K562 (cell line): ENCODE results near the gene SOCS3. TPM values are rescaled to one million over a fixed set of nuclear protein-coding genes. Genes with fewer than 3 reads are reported as not detected.

Experiments
- BRD9 ChIP-seq: fragments of 450-650 bp; IDR thresholded peaks from 2 replicates; pipeline ENCODE4 v1.6.1; 2018; ENCODE audit warnings: low read depth; ENCODE audit not compliant: partially characterized antibody
- FOXJ3 ChIP-seq: sonication (generic); formaldehyde crosslinking; IDR thresholded peaks from 2 replicates; pipeline ENCODE4 v1.4.0; 2020; ENCODE audit warnings: mild to moderate bottlenecking, missing genetic modification reagents
- HSF4 ChIP-seq: fragments of 250-450 bp; sonication (Bioruptor Pico); IDR thresholded peaks from 2 replicates; pipeline ENCODE4 v2.1.2; 2022; ENCODE audit warnings: mild to moderate bottlenecking, moderate library complexity, borderline replicate concordance
- JUNB ChIP-seq: fragments of 450-650 bp; formaldehyde crosslinking; conservative IDR thresholded peaks from 2 replicates; pipeline ENCODE4 v1.4.0; 2020; ENCODE audit warnings: mild to moderate bottlenecking
- MTA2 ChIP-seq: fragments of 450-650 bp; IDR thresholded peaks from 2 replicates; pipeline ENCODE4 v1.6.1; 2016; ENCODE audit warnings: low read depth
- PHF21A ChIP-seq: fragments of 450-650 bp; IDR thresholded peaks from 2 replicates; pipeline ENCODE4 v1.6.1; 2017; ENCODE audit warnings: low read depth, borderline replicate concordance
- PRDM10 ChIP-seq: fragments of 450-650 bp; IDR thresholded peaks from 2 replicates; pipeline ENCODE4 v1.6.1; 2018; ENCODE audit not compliant: partially characterized antibody
- SIRT6 ChIP-seq: IDR thresholded peaks from one replicate; pipeline ENCODE4 v1.6.1; 2012; ENCODE audit warnings: low read depth, mild to moderate bottlenecking, control low read depth, inconsistent platforms, low read length, moderate library complexity
- SLC30A9 ChIP-seq: fragments of 250-450 bp; sonication (Bioruptor Pico); IDR thresholded peaks from 2 replicates; pipeline ENCODE4 v1.8.0; 2022; ENCODE audit warnings: mild to moderate bottlenecking, moderate library complexity
- TGIF2 ChIP-seq: sonication (generic); formaldehyde crosslinking; IDR thresholded peaks from 2 replicates; pipeline ENCODE4 v1.8.1; 2022; ENCODE audit warnings: mild to moderate bottlenecking, missing genetic modification reagents, moderate library complexity
- TSHZ1 ChIP-seq: fragments of 250-450 bp; sonication (Bioruptor Pico); IDR thresholded peaks from 2 replicates; pipeline ENCODE4 v1.4.0; 2020; ENCODE audit warnings: mild to moderate bottlenecking, moderate library complexity
- ZFP1 ChIP-seq: fragments of 450-650 bp; formaldehyde crosslinking; IDR thresholded peaks from 2 replicates; pipeline ENCODE4 v1.4.0; 2020; ENCODE audit warnings: mild to moderate bottlenecking, mixed read lengths
- ZNF133 ChIP-seq: fragments of 250-450 bp; sonication (Bioruptor Pico); IDR thresholded peaks from 2 replicates; pipeline ENCODE4 v1.4.0; 2020; ENCODE audit warnings: mild to moderate bottlenecking
- ZNF778 ChIP-seq: fragments of 450-650 bp; formaldehyde crosslinking; IDR thresholded peaks from 2 replicates; pipeline ENCODE4 v1.4.0; 2020; ENCODE audit warnings: mild to moderate bottlenecking, moderate library complexity
- polyA plus RNA-seq, 8 experiments: library from polyadenylated mRNA; depleted of rRNA in 4 of 8; stranded (reverse) in 5 of 8; unstranded in 3 of 8; fragments of >200 nt; fragmentation: Nextera tagmentation in 2 of 8; fragmentation: Illumina TruSeq in 1 of 8; extraction: Ambion mirVana in 2 of 8; extraction: Trizol in 1 of 8; gene quantifications; 2 replicates each; pipeline versions ENCODE4 v1.2.1 to v1.2.3, GENCODE V29; 2011 to 2014; ENCODE audit warnings: inconsistent platforms in 1 of 8, missing spikeins in 1 of 8
- total RNA-seq, 7 experiments: library from RNA; depleted of rRNA in 6 of 7; stranded (reverse); fragments of >200 nt in 6 of 7; fragmentation: Illumina TruSeq in 2 of 7; extraction: Trizol in 2 of 7; gene quantifications; 2 replicates each; pipeline versions ENCODE4 v1.2.1 to v1.2.3, GENCODE V29; 2011 to 2021; ENCODE audit warnings: low replicate concordance in 1 of 7
- TF ChIP-seq, protein P1 (sequence below), 2 experiments: fragments of 450-650 bp; conservative IDR thresholded peaks; 2 replicates each; pipeline ENCODE4 v1.6.1; 2017; ENCODE audit warnings: mild to moderate bottlenecking in 2 of 2, moderate library complexity in 2 of 2
- TF ChIP-seq, protein P2 (sequence below): fragments of 450-650 bp; formaldehyde crosslinking; conservative IDR thresholded peaks from 2 replicates; pipeline ENCODE4 v1.4.0; 2022; ENCODE audit warnings: mild to moderate bottlenecking, missing genetic modification characterization

The SOCS3 gene
- total and polyA plus RNA-seq, 9 of the 15 experiments (the other 6 are each of a cell fraction or from before 2014, with no cell fraction given): 0.56 to 38.9 (median 13.7) TPM

DNA sequence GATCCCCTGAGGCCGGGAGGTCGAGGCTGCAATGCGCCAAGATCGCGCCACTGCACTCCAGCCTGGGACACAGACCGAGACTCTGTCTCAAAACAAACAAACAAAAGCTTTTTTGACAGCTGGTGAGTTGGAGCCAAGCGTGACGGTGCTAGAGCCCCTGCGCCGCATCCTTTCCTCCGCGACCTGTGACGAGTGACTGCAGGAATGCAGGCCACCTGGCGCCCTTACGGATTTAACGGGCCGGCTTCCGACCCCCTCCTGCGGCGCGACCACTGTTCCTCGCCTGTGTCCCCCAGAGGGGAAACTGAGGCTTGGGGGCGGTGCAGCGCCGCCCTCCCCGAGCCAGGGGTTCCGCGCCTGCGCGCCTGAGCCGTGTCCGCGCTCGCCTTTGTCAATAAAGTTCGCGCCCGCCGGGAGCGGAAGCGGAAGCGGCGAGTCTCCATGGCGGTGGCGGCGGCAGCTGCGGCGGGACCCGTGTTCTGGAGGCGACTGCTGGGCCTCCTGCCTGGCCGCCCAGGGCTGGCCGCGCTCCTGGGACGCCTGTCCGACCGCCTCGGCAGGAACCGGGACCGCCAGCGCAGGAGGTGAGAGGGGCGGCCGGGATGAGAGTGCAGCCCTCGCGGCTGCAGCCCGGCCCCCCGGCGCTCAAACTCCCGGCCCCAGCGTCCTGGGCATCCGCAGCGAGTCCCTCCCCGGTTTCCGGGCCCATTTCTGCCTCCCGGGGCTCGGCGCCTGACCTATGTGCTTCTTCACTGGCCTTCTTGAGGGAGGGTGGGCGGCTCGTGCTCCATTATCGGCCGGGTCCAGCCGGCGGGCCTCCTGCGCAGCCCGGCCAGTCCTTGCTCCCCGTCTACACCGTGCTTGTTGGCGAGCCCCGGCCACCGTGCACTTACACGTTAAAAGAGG, 18.6 kb upstream of the SOCS3 start, which contains the start of gene PGS1 (continued):
- TF ChIP-seq, protein P1, sequence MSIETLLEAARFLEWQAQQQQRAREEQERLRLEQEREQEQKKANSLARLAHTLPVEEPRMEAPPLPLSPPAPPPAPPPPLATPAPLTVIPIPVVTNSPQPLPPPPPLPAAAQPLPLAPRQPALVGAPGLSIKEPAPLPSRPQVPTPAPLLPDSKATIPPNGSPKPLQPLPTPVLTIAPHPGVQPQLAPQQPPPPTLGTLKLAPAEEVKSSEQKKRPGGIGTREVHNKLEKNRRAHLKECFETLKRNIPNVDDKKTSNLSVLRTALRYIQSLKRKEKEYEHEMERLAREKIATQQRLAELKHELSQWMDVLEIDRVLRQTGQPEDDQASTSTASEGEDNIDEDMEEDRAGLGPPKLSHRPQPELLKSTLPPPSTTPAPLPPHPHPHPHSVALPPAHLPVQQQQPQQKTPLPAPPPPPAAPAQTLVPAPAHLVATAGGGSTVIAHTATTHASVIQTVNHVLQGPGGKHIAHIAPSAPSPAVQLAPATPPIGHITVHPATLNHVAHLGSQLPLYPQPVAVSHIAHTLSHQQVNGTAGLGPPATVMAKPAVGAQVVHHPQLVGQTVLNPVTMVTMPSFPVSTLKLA (conservative IDR thresholded peaks at IDR 0.05): peak in 1 of 2 experiments; percentile 92
- TF ChIP-seq HSF4 (CRISPR knock-in tag): no peak
- TF ChIP-seq BRD9: no peak
- TF ChIP-seq, protein P2, sequence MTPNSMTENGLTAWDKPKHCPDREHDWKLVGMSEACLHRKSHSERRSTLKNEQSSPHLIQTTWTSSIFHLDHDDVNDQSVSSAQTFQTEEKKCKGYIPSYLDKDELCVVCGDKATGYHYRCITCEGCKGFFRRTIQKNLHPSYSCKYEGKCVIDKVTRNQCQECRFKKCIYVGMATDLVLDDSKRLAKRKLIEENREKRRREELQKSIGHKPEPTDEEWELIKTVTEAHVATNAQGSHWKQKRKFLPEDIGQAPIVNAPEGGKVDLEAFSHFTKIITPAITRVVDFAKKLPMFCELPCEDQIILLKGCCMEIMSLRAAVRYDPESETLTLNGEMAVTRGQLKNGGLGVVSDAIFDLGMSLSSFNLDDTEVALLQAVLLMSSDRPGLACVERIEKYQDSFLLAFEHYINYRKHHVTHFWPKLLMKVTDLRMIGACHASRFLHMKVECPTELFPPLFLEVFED (CRISPR knock-in tag): no peak
- no peak for TF ChIP-seq MTA2
- TF ChIP-seq PHF21A: no peak
- TF ChIP-seq TGIF2: peak; percentile 51; the same call in 1 of the 2 replicates
- no peak for TF ChIP-seq SLC30A9 (CRISPR knock-in tag)
- no peak for TF ChIP-seq FOXJ3
- no peak for TF ChIP-seq ZFP1 (CRISPR knock-in tag)
- no peak for TF ChIP-seq SIRT6
- no peak for TF ChIP-seq ZNF133 (CRISPR knock-in tag)
- no peak for TF ChIP-seq JUNB (CRISPR knock-in tag)
- no peak for TF ChIP-seq PRDM10
- no peak for TF ChIP-seq TSHZ1 (CRISPR knock-in tag)
- no peak for TF ChIP-seq ZNF778 (CRISPR knock-in tag)
